SK-N-SH (cell line): ENCODE measurements around the gene SYCN.

Experiments
- GABPA ChIP-seq: IDR thresholded peaks from 2 replicates; pipeline ENCODE4 v1.4.0; 2012; ENCODE audit warnings: low read depth, mild to moderate bottlenecking
- JUND ChIP-seq: IDR thresholded peaks from 2 replicates; pipeline ENCODE4 v1.4.0; 2012
- MXI1 ChIP-seq: IDR thresholded peaks from 2 replicates; pipeline ENCODE4 v1.6.1; 2012; ENCODE audit warnings: mild to moderate bottlenecking, low read depth, low read length, improper control_type of control experiment
- TF ChIP-seq, protein P1 (sequence below): fragments of 200-600 bp; sonication (generic); IDR thresholded peaks from 2 replicates; pipeline ENCODE4 v1.6.1; 2017; ENCODE audit warnings: antibody characterized with exemption, mild to moderate bottlenecking, moderate library complexity
- TF ChIP-seq, protein P2 (sequence below): IDR thresholded peaks from 2 replicates; pipeline ENCODE4 v1.4.0; 2012; ENCODE audit warnings: low read depth
- TF ChIP-seq, protein P3 (sequence below): IDR thresholded peaks from 2 replicates; pipeline ENCODE4 v1.6.1; 2012; ENCODE audit warnings: mild to moderate bottlenecking, low read depth, low read length, moderate library complexity

DNA sequence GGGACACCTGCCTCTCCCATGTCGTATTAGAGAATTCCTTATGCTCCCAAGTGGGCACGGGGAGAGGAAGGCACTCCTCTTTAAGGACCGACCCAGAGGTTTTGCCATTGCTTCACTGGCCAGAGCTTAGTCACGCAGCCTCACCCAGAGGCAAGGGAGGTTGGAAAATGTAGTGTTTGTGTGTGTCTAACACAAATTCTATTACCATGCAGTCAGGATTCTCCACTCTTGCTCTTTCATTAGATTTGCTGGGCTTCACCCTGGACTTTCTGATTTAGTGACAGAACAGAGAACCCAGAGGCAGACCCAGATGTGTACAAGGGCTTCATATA, 21.9 kb downstream of the SYCN start:
- TF ChIP-seq, protein P1, sequence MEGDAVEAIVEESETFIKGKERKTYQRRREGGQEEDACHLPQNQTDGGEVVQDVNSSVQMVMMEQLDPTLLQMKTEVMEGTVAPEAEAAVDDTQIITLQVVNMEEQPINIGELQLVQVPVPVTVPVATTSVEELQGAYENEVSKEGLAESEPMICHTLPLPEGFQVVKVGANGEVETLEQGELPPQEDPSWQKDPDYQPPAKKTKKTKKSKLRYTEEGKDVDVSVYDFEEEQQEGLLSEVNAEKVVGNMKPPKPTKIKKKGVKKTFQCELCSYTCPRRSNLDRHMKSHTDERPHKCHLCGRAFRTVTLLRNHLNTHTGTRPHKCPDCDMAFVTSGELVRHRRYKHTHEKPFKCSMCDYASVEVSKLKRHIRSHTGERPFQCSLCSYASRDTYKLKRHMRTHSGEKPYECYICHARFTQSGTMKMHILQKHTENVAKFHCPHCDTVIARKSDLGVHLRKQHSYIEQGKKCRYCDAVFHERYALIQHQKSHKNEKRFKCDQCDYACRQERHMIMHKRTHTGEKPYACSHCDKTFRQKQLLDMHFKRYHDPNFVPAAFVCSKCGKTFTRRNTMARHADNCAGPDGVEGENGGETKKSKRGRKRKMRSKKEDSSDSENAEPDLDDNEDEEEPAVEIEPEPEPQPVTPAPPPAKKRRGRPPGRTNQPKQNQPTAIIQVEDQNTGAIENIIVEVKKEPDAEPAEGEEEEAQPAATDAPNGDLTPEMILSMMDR = no peak
- TF ChIP-seq, protein P2, sequence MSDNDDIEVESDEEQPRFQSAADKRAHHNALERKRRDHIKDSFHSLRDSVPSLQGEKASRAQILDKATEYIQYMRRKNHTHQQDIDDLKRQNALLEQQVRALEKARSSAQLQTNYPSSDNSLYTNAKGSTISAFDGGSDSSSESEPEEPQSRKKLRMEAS = no peak
- TF ChIP-seq GABPA (no peak), JUND (no peak), MXI1 (no peak)
- TF ChIP-seq, protein P3, sequence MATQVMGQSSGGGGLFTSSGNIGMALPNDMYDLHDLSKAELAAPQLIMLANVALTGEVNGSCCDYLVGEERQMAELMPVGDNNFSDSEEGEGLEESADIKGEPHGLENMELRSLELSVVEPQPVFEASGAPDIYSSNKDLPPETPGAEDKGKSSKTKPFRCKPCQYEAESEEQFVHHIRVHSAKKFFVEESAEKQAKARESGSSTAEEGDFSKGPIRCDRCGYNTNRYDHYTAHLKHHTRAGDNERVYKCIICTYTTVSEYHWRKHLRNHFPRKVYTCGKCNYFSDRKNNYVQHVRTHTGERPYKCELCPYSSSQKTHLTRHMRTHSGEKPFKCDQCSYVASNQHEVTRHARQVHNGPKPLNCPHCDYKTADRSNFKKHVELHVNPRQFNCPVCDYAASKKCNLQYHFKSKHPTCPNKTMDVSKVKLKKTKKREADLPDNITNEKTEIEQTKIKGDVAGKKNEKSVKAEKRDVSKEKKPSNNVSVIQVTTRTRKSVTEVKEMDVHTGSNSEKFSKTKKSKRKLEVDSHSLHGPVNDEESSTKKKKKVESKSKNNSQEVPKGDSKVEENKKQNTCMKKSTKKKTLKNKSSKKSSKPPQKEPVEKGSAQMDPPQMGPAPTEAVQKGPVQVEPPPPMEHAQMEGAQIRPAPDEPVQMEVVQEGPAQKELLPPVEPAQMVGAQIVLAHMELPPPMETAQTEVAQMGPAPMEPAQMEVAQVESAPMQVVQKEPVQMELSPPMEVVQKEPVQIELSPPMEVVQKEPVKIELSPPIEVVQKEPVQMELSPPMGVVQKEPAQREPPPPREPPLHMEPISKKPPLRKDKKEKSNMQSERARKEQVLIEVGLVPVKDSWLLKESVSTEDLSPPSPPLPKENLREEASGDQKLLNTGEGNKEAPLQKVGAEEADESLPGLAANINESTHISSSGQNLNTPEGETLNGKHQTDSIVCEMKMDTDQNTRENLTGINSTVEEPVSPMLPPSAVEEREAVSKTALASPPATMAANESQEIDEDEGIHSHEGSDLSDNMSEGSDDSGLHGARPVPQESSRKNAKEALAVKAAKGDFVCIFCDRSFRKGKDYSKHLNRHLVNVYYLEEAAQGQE = no peak
